Adrenal gland (tissue), 5 donors: ENCODE results near the gene HACL1.

Source experiments
- POLR2A ChIP-seq, 2 donors: fragments of 450-650 bp; IDR thresholded peaks; one replicate each; pipeline ENCODE4 v1.6.1; 2017; ENCODE audit warnings: antibody characterized with exemption in 2 of 2, mild to moderate bottlenecking in 2 of 2, moderate library complexity in 1 of 2
- TF ChIP-seq, protein P1 (sequence below), 6 experiments: fragments of 450-650 bp in 4 of 6; fragments of 200-600 bp in 2 of 6; sonication (generic) in 1 of 6; IDR thresholded peaks; 1 replicate in 5 of 6; 2 replicates in 1 of 6; pipeline versions ENCODE4 v1.5.1 to v1.8.0; 2016 to 2021; ENCODE audit warnings: antibody characterized with exemption in 6 of 6, mild to moderate bottlenecking in 2 of 6, moderate library complexity in 1 of 6
- donor health status: DM: no; HTN: no; CAD: no.

DNA sequence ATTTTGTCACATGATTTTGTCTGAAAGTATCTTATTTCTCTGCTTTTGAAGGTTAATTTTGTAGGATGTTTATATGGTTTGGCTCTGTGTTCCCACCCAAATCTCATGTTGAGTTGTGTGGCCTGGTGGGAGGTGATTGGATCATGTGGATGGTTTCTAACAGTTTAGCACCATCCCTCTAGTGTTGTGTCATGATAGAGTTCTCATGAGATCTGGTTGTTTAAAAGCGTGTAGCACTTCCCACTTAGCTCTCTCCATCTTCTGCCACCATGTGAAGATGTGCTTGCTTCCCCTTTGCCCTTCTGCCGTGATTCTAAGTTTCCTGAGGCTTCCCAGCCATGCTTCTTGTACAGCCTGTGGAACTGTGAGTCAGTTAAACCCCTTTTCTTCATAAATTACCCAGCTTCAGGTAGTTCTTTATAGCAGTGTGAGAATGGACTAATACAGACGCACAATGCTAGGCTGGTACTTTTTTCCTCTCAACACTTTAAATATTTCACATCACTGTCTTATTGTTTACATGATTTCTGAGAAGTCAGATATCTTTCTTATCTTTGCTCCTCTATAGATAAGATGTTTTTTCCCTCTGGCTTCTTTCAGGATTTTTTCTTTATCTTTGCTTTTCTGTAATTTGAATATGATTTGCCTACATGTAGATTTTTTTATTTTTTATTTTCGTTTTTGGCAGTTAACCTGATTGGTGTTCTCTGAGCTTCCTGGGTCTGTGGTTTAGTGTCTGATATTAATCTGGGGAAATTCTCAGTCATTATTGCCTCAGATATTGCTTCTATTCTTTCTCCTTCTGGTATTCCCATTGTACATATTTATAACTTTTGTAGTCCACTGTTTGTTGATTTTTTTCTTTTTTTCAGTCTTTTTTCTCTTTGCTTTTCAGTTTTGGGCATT, 22.4 kb upstream of the HACL1 start:
- TF ChIP-seq, protein P1, sequence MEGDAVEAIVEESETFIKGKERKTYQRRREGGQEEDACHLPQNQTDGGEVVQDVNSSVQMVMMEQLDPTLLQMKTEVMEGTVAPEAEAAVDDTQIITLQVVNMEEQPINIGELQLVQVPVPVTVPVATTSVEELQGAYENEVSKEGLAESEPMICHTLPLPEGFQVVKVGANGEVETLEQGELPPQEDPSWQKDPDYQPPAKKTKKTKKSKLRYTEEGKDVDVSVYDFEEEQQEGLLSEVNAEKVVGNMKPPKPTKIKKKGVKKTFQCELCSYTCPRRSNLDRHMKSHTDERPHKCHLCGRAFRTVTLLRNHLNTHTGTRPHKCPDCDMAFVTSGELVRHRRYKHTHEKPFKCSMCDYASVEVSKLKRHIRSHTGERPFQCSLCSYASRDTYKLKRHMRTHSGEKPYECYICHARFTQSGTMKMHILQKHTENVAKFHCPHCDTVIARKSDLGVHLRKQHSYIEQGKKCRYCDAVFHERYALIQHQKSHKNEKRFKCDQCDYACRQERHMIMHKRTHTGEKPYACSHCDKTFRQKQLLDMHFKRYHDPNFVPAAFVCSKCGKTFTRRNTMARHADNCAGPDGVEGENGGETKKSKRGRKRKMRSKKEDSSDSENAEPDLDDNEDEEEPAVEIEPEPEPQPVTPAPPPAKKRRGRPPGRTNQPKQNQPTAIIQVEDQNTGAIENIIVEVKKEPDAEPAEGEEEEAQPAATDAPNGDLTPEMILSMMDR (IDR thresholded peaks at IDR 0.05), result no peak
- TF ChIP-seq POLR2A (IDR thresholded peaks at IDR 0.05), result no peak
